GM10847 (cell line): Measurements from ENCODE around the gene LBHD2.

Source experiments
- POLR2A ChIP-seq: IDR thresholded peaks from 2 replicates; pipeline ENCODE4 v1.6.1; 2011; ENCODE audit not compliant: insufficient read length; ENCODE audit errors: extremely low read depth

Gene LBHD2

GRCh38 chr14:103116636-103117035 lies 32.6 kb downstream of the LBHD2 start:
- no peak for TF ChIP-seq POLR2A

- TF ChIP-seq POLR2A, result no peak
Measured at GRCh38 chr14:103118018-103118662, 34.1 kb downstream of the LBHD2 start.

GRCh38 chr14:103118663-103119404 lies 34.8 kb downstream of the LBHD2 start:
- no peak for TF ChIP-seq POLR2A

GRCh38 chr14:103121121-103121845 lies 37.3 kb downstream of the LBHD2 start:
- no peak for TF ChIP-seq POLR2A

GRCh38 chr14:103121846-103122584 lies 38.0 kb downstream of the LBHD2 start:
- no peak for TF ChIP-seq POLR2A

- TF ChIP-seq POLR2A, result no peak
Measured at GRCh38 chr14:103122585-103122946, 38.6 kb downstream of the LBHD2 start.

GRCh38 chr14:103122947-103123633 lies 39.1 kb downstream of the LBHD2 start, which contains the start of gene TNFAIP2:
Gene TNFAIP2, plus strand, starts transcription at chr14:103123461. Its CDS starts 2,997 bp downstream, at chr14:103126458.
- TF ChIP-seq POLR2A, result peak; percentile 14

GRCh38 chr14:103123634-103124500 lies 39.9 kb downstream of the LBHD2 start:
- TF ChIP-seq POLR2A, result no peak

GRCh38 chr14:103124501-103125001 lies 40.5 kb downstream of the LBHD2 start:
- no peak for TF ChIP-seq POLR2A

- TF ChIP-seq POLR2A, result no peak
Measured at GRCh38 chr14:103125098-103126070, 41.4 kb downstream of the LBHD2 start.

GRCh38 chr14:103126088-103126872 lies 42.3 kb downstream of the LBHD2 start:
- TF ChIP-seq POLR2A, result no peak

GRCh38 chr14:103126873-103127304 lies 42.9 kb downstream of the LBHD2 start:
- TF ChIP-seq POLR2A, result no peak
